ENCODE results near the gene IDI1. TPM values are rescaled to one million over a fixed set of nuclear protein-coding genes. Genes with fewer than 3 reads are reported as not detected.

The IDI1 gene
- total and polyA plus RNA-seq, 2 of the 13 experiments (the other 11 are each of a cell fraction or from before 2014, with no cell fraction given), result 44.4 to 145 TPM

- TF ChIP-seq ZBTB10 (CRISPR knock-in tag; IDR thresholded peaks at IDR 0.05; ENCODE audit: borderline replicate concordance) (no peak), ZNF83 (CRISPR knock-in tag; IDR thresholded peaks at IDR 0.05; ENCODE audit: borderline replicate concordance) (no peak), SMAD9 (CRISPR knock-in tag; IDR thresholded peaks at IDR 0.05) (no peak), CEBPZ (IDR thresholded peaks at IDR 0.05; ENCODE audit: low read length) (no peak), ZGPAT (CRISPR knock-in tag; IDR thresholded peaks at IDR 0.05) (no peak), RNF2 (conservative IDR thresholded peaks at IDR 0.05; ENCODE audit: low read depth) (no peak)
Measured at GRCh38 chr10:1097436-1097835, 48.5 kb upstream of the IDI1 start (continued).
